Gastroesophageal sphincter (tissue), 3 donors: ENCODE data around the gene ZNF236.
"Not testable (repeated sequence)": the region's sequence is repeated elsewhere in the genome, so short reads cannot be mapped to it uniquely, and the experiment has no call there.

ENCODE experiments used
- EP300 ChIP-seq: sonication (generic); formaldehyde crosslinking; IDR thresholded peaks from one replicate; pipeline ENCODE4 v1.6.1; 2017; ENCODE audit warnings: antibody characterized with exemption, mild to moderate bottlenecking
- TF ChIP-seq, protein P1 (sequence below), 4 experiments: fragments of 200-600 bp in 2 of 4; fragments of 450-650 bp in 2 of 4; sonication (generic) in 1 of 4; IDR thresholded peaks; one replicate each; pipeline ENCODE4 v1.5.1; 2017 to 2019; ENCODE audit warnings: antibody characterized with exemption in 4 of 4, mild to moderate bottlenecking in 2 of 4, moderate library complexity in 2 of 4

DNA sequence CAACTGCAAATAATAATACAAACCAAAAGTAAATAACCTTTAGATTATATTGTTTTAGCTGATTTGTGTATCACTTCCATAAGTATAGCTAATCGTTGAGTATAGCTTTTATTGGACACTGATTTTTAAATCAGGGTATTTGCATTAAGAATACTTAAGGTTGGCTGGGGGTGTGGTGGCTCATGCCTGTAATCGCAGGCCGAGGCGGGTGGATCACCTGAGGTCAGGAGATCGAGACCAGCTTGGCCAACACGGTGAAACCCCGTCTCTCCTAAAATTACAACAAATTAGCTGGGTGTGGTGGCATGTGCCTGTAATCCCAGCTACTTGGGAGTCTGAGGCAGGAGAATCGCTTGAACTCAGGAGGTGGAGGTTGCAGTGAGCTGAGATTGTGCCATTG, 122.0 kb downstream of the ZNF236 start:
- TF ChIP-seq, protein P1, sequence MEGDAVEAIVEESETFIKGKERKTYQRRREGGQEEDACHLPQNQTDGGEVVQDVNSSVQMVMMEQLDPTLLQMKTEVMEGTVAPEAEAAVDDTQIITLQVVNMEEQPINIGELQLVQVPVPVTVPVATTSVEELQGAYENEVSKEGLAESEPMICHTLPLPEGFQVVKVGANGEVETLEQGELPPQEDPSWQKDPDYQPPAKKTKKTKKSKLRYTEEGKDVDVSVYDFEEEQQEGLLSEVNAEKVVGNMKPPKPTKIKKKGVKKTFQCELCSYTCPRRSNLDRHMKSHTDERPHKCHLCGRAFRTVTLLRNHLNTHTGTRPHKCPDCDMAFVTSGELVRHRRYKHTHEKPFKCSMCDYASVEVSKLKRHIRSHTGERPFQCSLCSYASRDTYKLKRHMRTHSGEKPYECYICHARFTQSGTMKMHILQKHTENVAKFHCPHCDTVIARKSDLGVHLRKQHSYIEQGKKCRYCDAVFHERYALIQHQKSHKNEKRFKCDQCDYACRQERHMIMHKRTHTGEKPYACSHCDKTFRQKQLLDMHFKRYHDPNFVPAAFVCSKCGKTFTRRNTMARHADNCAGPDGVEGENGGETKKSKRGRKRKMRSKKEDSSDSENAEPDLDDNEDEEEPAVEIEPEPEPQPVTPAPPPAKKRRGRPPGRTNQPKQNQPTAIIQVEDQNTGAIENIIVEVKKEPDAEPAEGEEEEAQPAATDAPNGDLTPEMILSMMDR (IDR thresholded peaks at IDR 0.05): not testable (repeated sequence)
- TF ChIP-seq EP300: not testable (repeated sequence)
